Measurements from ENCODE around the gene DUSP8. TPM values are rescaled to one million over a fixed set of nuclear protein-coding genes. Genes with fewer than 3 reads are reported as not detected.

The DUSP8 gene
- total RNA-seq, 2 experiments from 2014 or later, result 1.3 to 2.8 TPM

GRCh38 chr11:1528710-1529109 is 43.4 kb downstream of the DUSP8 start:
- POLR2A ChIA-PET, result no interaction called here
- CTCF ChIA-PET, result interaction anchor here (1.3 kb wide), 1 partner anchor 46 kb away, joined by 3 read pairs; no protein-coding TSS in a partner anchor
- ATAC-seq (no peak), DNase-seq (no peak)
- Mint-ChIP-seq H3K4me3 (no peak overlapping the region), H3K27ac (no peak overlapping the region), H3K36me3 (ENCODE audit: low read depth) (peaks cover 2% of the 10 kb centered on the region), H3K27me3 (no peaks in the 10 kb centered on the region), H3K4me1 (peaks cover 24% of the 10 kb centered on the region), H3K9me3 (ENCODE audit: low read depth) (no peaks in the 10 kb centered on the region)
- intact Hi-C loops (cut with DNase I, micrococcal nuclease), result no loop called here

DNA sequence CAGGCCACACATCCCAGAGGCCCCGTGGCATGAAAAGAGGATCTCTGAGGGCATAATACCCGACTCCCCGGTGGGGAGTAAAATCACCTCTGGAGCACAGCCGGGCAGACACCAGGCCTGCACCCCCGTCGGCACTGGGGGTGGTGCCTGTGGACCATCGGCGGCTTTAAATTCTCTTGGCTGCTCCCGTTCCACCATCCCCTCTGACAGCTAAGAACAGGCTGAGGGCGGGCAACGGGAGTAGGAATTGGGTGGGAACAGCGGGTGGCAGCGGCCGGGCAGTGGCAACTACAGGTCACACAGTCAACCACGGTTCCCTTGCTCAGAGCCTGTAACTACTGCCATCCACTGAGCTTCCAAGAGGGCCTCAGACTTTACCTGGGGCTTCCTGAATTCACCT is 45.3 kb downstream of the DUSP8 start:
- H3K4me1 Mint-ChIP-seq, result peaks cover 22% of the 10 kb centered on the region
- H3K27ac Mint-ChIP-seq, result no peak overlapping the region
- ATAC-seq, result no peak
- no peak overlapping the region for H3K4me3 Mint-ChIP-seq
- H3K9me3 Mint-ChIP-seq (ENCODE audit: low read depth), result no peaks in the 10 kb centered on the region
- H3K36me3 Mint-ChIP-seq (ENCODE audit: low read depth), result peaks cover under 1% of the 10 kb centered on the region
- POLR2A ChIA-PET, result no interaction called here
- CTCF ChIA-PET, result interaction anchor here (0.6 to 1.2 kb wide), 4 partner anchors 10 to 355 kb away, joined by 3 to 5 read pairs (median 4); no protein-coding TSS in a partner anchor
- intact Hi-C loops (cut with DNase I, micrococcal nuclease), result no loop called here
- no peak for DNase-seq
- H3K27me3 Mint-ChIP-seq, result no peaks in the 10 kb centered on the region

DNA sequence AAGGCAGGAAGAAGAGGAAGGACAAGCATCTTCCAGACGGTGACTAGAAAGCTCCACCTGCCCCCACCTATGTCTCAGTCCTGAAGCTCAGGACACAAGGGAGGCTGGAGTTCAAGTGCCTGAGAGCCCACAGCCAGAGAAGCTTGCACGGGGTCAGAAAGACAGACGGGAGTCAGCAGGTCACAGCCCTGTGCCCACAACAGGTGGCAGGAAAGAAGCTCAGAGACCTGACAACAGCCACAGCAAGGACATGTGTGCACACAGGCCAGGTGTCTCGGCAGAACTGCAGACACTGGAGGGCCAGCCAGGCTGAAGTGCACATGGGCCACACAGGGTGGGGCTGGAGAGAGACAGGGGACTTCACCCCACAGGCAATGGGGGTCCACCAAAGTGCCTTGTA is 48.3 kb downstream of the DUSP8 start:
- ATAC-seq, result no peak
- H3K27ac Mint-ChIP-seq, result no peak overlapping the region
- no peak for DNase-seq
- H3K36me3 Mint-ChIP-seq (ENCODE audit: low read depth), result no peaks in the 10 kb centered on the region
- intact Hi-C loops (cut with DNase I, micrococcal nuclease), result no loop called here
- peaks cover 20% of the 10 kb centered on the region for H3K4me1 Mint-ChIP-seq
- H3K27me3 Mint-ChIP-seq, result no peaks in the 10 kb centered on the region
- H3K9me3 Mint-ChIP-seq (ENCODE audit: low read depth), result no peaks in the 10 kb centered on the region
- ChIA-PET POLR2A (no interaction called here), CTCF (interaction anchor here (0.7 to 1.4 kb wide), 2 partner anchors 9 to 438 kb away, joined by 3 to 4 read pairs; no protein-coding TSS in a partner anchor)
- H3K4me3 Mint-ChIP-seq, result no peak overlapping the region

DNA sequence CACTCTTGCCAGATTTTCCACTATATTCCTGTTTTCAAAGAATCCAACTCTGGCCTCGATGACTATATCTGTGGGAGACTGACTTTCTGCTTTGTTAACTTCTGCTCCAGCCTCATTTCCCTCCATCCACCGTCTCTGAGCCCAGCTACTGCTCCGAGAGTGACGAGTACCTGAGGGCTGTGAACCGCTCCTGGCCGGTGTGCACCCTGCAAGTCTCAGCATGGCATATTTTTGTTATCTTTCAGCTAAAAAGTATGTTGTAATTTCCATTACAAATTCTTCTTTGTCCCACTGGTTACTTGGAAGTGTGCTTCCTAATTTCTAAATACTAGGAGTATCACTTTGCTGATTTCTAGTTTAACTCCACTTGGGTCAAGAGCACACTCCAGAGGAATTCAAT is 49.0 kb downstream of the DUSP8 start:
- ATAC-seq (no peak), DNase-seq (no peak)
- Mint-ChIP-seq H3K4me1 (peaks cover 21% of the 10 kb centered on the region), H3K27me3 (no peaks in the 10 kb centered on the region), H3K36me3 (ENCODE audit: low read depth) (no peaks in the 10 kb centered on the region), H3K4me3 (no peak overlapping the region), H3K9me3 (ENCODE audit: low read depth) (no peaks in the 10 kb centered on the region), H3K27ac (no peak overlapping the region)
- POLR2A ChIA-PET, result no interaction called here
- CTCF ChIA-PET, result interaction anchor here (0.9 to 1.4 kb wide), 3 partner anchors 8 to 52 kb away, joined by 3 to 4 read pairs (median 3); no protein-coding TSS in a partner anchor
- intact Hi-C loops (cut with DNase I, micrococcal nuclease), result no loop called here

GRCh38 chr11:1522081-1522424 is 50.0 kb downstream of the DUSP8 start:
- ChIA-PET CTCF (interaction anchor here (0.9 kb wide), 1 partner anchor 16 kb away, joined by 3 read pairs; no protein-coding TSS in a partner anchor), POLR2A (no interaction called here)
- DNase-seq, result no peak
- no peaks in the 10 kb centered on the region for H3K36me3 Mint-ChIP-seq (ENCODE audit: low read depth)
- H3K4me3 Mint-ChIP-seq, result no peak overlapping the region
- H3K4me1 Mint-ChIP-seq, result peaks cover 25% of the 10 kb centered on the region
- no peak overlapping the region for H3K27ac Mint-ChIP-seq
- intact Hi-C loops (cut with DNase I, micrococcal nuclease), result no loop called here
- H3K27me3 Mint-ChIP-seq, result no peaks in the 10 kb centered on the region
- ATAC-seq, result no peak
- no peaks in the 10 kb centered on the region for H3K9me3 Mint-ChIP-seq (ENCODE audit: low read depth)

- Mint-ChIP-seq H3K27ac (no peak overlapping the region), H3K27me3 (no peaks in the 10 kb centered on the region), H3K4me1 (peaks cover 28% of the 10 kb centered on the region), H3K36me3 (ENCODE audit: low read depth) (no peaks in the 10 kb centered on the region), H3K4me3 (no peak overlapping the region), H3K9me3 (ENCODE audit: low read depth) (no peaks in the 10 kb centered on the region)
- CTCF ChIA-PET, result interaction anchor here (0.9 kb wide), 1 partner anchor 16 kb away, joined by 3 read pairs; no protein-coding TSS in a partner anchor
- no peak for DNase-seq
- no peak for ATAC-seq
- POLR2A ChIA-PET, result no interaction called here
- intact Hi-C loops (cut with DNase I, micrococcal nuclease), result no loop called here
Measured at GRCh38 chr11:1521382-1522080, 50.5 kb downstream of the DUSP8 start.

DNA sequence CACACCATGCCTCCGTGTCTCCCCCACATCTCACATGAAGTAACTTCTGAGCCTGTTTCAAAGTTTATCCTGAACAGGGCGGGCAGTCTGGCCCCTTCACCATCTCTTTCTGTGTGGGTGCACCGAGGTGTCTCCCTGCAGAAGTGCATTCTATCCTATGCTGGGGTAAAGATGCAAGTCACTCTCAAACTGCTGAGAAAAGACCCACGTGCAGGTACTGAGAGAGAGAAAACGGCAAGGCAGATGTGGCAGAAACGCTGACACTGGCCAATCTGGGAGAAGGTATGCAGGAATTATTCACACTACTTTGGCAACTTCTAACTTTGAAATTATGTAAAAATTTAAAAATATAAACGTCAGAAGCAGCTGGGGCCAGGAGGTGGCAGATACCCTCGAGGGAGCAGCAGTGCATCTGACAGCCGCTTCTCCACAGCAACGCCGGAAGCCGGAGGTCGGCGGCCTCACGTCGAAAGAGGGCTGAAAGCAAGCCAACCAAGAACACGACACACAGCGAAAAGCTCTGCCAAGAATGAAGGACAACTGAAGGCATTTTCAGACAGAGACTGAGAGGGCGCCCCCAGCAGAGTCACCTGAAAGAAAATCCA is 51.3 kb downstream of the DUSP8 start:
- CTCF ChIA-PET, result no interaction called here
- DNase-seq (no peak), ATAC-seq (no peak)
- no peak overlapping the region for H3K27ac Mint-ChIP-seq
- H3K9me3 Mint-ChIP-seq (ENCODE audit: low read depth), result no peaks in the 10 kb centered on the region
- H3K36me3 Mint-ChIP-seq (ENCODE audit: low read depth), result no peaks in the 10 kb centered on the region
- peaks cover 35% of the 10 kb centered on the region for H3K4me1 Mint-ChIP-seq
- H3K4me3 Mint-ChIP-seq, result no peak overlapping the region
- POLR2A ChIA-PET, result no interaction called here
- intact Hi-C loops (cut with DNase I, micrococcal nuclease), result no loop called here
- H3K27me3 Mint-ChIP-seq, result no peaks in the 10 kb centered on the region

GRCh38 chr11:1520209-1520662 is 51.8 kb downstream of the DUSP8 start:
- peaks cover 40% of the 10 kb centered on the region for H3K4me1 Mint-ChIP-seq
- ATAC-seq, result no peak

GRCh38 chr11:1519028-1520010 is 52.8 kb downstream of the DUSP8 start:
- no peak for DNase-seq
- no peak overlapping the region for H3K4me3 Mint-ChIP-seq
- H3K9me3 Mint-ChIP-seq (ENCODE audit: low read depth), result no peaks in the 10 kb centered on the region
- peaks cover 42% of the 10 kb centered on the region for H3K4me1 Mint-ChIP-seq
- no peak overlapping the region for H3K27ac Mint-ChIP-seq
- H3K36me3 Mint-ChIP-seq (ENCODE audit: low read depth), result no peaks in the 10 kb centered on the region
- no peaks in the 10 kb centered on the region for H3K27me3 Mint-ChIP-seq
- no peak for ATAC-seq
- CTCF ChIA-PET, result no interaction called here
- POLR2A ChIA-PET, result no interaction called here
- intact Hi-C loops (cut with DNase I, micrococcal nuclease), result loop anchor here (5.0 to 10.0 kb wide), 4 partner anchors 67 to 675 kb away; partner anchors contain the start of genes POLR2L (in 1 of the 2) and TSPAN4 (in 1 of the 2)

More at GRCh38 chr11:1520209-1520662, 51.8 kb downstream of the DUSP8 start:
- Mint-ChIP-seq H3K36me3 (ENCODE audit: low read depth) (no peaks in the 10 kb centered on the region), H3K27ac (no peak overlapping the region), H3K4me3 (no peak overlapping the region), H3K27me3 (no peaks in the 10 kb centered on the region), H3K9me3 (ENCODE audit: low read depth) (no peaks in the 10 kb centered on the region)
- CTCF ChIA-PET, result no interaction called here
- DNase-seq, result no peak
- POLR2A ChIA-PET, result no interaction called here
- intact Hi-C loops (cut with DNase I, micrococcal nuclease), result no loop called here

DNA sequence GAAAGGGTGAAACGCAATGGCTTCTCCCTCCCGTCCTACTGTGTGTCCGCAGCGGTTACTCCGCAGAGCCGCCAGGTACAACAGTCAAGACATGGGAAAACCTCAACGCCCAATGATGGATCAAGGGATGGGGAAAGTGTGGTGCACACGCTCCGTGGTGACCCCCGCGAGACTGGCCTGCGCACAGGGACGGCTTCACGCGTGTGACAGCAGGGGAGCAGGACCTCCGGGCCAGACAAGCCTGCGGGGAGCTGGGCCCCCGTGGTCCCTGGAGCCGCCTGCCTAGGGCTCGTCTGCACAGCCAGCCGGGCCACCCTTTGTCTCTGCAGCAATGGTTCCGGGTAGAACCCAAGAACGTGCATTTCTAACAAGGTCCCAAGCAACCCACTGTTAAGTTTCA is 53.8 kb downstream of the DUSP8 start:
- no peaks in the 10 kb centered on the region for H3K27me3 Mint-ChIP-seq
- POLR2A ChIA-PET, result no interaction called here
- peaks cover 42% of the 10 kb centered on the region for H3K4me1 Mint-ChIP-seq
- DNase-seq, result no peak
- no peaks in the 10 kb centered on the region for H3K36me3 Mint-ChIP-seq (ENCODE audit: low read depth)
- CTCF ChIA-PET, result interaction anchor here (0.6 kb wide), 1 partner anchor 504 kb away, joined by 3 read pairs; no protein-coding TSS in a partner anchor
- intact Hi-C loops (cut with DNase I, micrococcal nuclease), result loop anchor here (5.0 to 10.0 kb wide), 4 partner anchors 66 to 674 kb away; partner anchors contain the start of genes POLR2L (in 1 of the 2) and TSPAN4 (in 1 of the 2)
- H3K9me3 Mint-ChIP-seq (ENCODE audit: low read depth), result no peaks in the 10 kb centered on the region
- no peak overlapping the region for H3K27ac Mint-ChIP-seq
- ATAC-seq, result no peak
- H3K4me3 Mint-ChIP-seq, result no peak overlapping the region
